Suprapubic skin (tissue), 4 donors: ENCODE measurements around the gene GRIN2D. TPM values are rescaled to one million over a fixed set of nuclear protein-coding genes. Genes with fewer than 3 reads are reported as not detected.

Experiments used
- DNase-seq, 2 donors: peaks; one replicate each; pipeline ENCODE4 v3.0.0-alpha.2; 2019; ENCODE audit warnings: low spot score in 2 of 2
- H3K27ac ChIP-seq: fragments of 200-600 bp; sonication (generic); one replicate; pipeline ENCODE4 v1.5.1; 2019
- H3K27me3 ChIP-seq: fragments of 200-600 bp; sonication (generic); one replicate; pipeline ENCODE4 v1.5.1; 2019
- H3K36me3 ChIP-seq: fragments of 200-600 bp; sonication (generic); one replicate; pipeline ENCODE4 v1.5.1; 2019
- H3K4me1 ChIP-seq: fragments of 200-600 bp; sonication (generic); one replicate; pipeline ENCODE4 v1.5.1; 2019
- H3K4me3 ChIP-seq: fragments of 200-600 bp; sonication (generic); one replicate; pipeline ENCODE4 v1.5.1; 2019; ENCODE audit warnings: mild to moderate bottlenecking
- H3K9me3 ChIP-seq: fragments of 200-600 bp; sonication (generic); one replicate; pipeline ENCODE4 v1.5.1; 2019
- CTCF ChIP-seq, 2 donors: fragments of 200-600 bp in 1 of 2; fragments of 450-650 bp in 1 of 2; sonication (generic) in 1 of 2; IDR thresholded peaks; one replicate each; pipeline ENCODE4 v1.5.1; 2016 to 2019; ENCODE audit warnings: antibody characterized with exemption in 2 of 2, mild to moderate bottlenecking in 1 of 2, moderate library complexity in 1 of 2
- EP300 ChIP-seq: sonication (generic); formaldehyde crosslinking; IDR thresholded peaks from one replicate; pipeline ENCODE4 v1.6.1; 2017; ENCODE audit warnings: antibody characterized with exemption
- POLR2A ChIP-seq, 2 donors: fragments of 450-650 bp; IDR thresholded peaks; one replicate each; pipeline ENCODE4 v1.6.1; 2017; ENCODE audit warnings: antibody characterized with exemption in 2 of 2, mild to moderate bottlenecking in 2 of 2, moderate library complexity in 2 of 2
- POLR2AphosphoS5 ChIP-seq, 3 donors: sonication (generic); formaldehyde crosslinking; IDR thresholded peaks; one replicate each; pipeline ENCODE4 v1.6.1; 2017; ENCODE audit warnings: antibody characterized with exemption in 3 of 3
- WGBS: methylation state at CpG from one replicate; pipeline ENCODE4 v1.1.5; 2018; 5-methylcytosine and 5-hydroxymethylcytosine counted together
- total RNA-seq, 4 donors: library from RNA; depleted of rRNA; stranded (reverse); fragments of >200 nt; gene quantifications; one replicate each; pipeline ENCODE4 v1.1.0, GENCODE V29; 2016

GRIN2D gene
- total RNA-seq, 4 donors from 2014 or later = 0.38 to 1.4 (median 0.94) TPM

- H3K27ac ChIP-seq = no peak overlapping the region
- peaks cover 6% of the 10 kb centered on the region for H3K4me1 ChIP-seq
- TF ChIP-seq CTCF (IDR thresholded peaks at IDR 0.05) (no peak), POLR2A (IDR thresholded peaks at IDR 0.05) (no peak), POLR2AphosphoS5 (IDR thresholded peaks at IDR 0.05) (no peak), EP300 (no peak)
- WGBS = 94% methylated on average over 5 of the region's 5 CpGs
- no peaks in the 10 kb centered on the region for H3K9me3 ChIP-seq
- no peaks in the 10 kb centered on the region for H3K27me3 ChIP-seq
- DNase-seq = no peak
- no peaks in the 10 kb centered on the region for H3K36me3 ChIP-seq
- no peak overlapping the region for H3K4me3 ChIP-seq
These were observed 34.3 kb upstream of the GRIN2D start for GRCh38 chr19:48359123-48359522.

GRCh38 chr19:48361912-48362311 is 31.6 kb upstream of the GRIN2D start:
- no peak for DNase-seq
- H3K27me3 ChIP-seq = no peaks in the 10 kb centered on the region
- no peak overlapping the region for H3K27ac ChIP-seq
- no peaks in the 10 kb centered on the region for H3K36me3 ChIP-seq
- peaks cover 12% of the 10 kb centered on the region for H3K4me1 ChIP-seq
- H3K9me3 ChIP-seq = no peaks in the 10 kb centered on the region
- TF ChIP-seq POLR2A (IDR thresholded peaks at IDR 0.05) (no peak), POLR2AphosphoS5 (IDR thresholded peaks at IDR 0.05) (no peak), CTCF (IDR thresholded peaks at IDR 0.05) (no peak), EP300 (no peak)
- no peak overlapping the region for H3K4me3 ChIP-seq
- 96% methylated on average over 3 of the region's 3 CpGs for WGBS

DNA sequence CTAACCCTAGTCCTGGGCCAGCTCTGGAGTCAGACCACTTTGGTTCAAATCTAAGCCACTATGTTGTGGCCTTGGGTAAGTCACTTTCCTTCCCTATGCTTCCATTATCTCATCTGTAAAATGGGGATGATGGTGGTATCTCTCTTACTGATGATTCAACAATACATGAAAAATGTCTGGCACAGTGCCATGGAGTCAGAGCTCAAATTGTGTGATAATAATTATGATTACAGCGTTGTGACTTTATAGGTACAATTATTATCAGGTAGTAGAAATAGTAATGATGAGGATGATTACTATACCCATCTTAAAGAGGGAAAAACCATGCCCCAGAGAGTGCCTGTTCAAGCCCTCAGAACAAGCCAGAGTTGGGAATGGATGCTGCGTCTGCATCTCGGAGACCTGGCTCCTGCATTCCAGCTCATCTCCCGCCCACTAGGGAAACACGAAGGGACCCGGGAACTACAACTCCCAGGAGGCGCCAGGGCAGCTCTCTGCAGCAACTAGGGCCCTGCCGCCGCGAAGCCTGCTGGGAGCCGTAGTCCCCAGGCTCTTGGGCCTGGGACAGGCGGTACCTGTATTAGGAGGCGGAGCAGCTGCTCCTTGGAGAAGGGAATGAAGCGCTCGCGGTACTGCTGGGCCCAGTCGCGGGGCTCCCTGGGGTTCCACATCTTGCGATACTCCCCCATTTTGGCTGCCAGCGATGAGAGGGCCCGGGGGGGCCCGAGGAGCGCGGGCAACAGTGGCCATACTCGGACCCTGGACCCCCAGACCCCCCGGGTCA is 30.6 kb upstream of the GRIN2D start:
- peak overlapping the region; percentile 81 for H3K27ac ChIP-seq
- no peaks in the 10 kb centered on the region for H3K9me3 ChIP-seq
- H3K27me3 ChIP-seq = no peaks in the 10 kb centered on the region
- no peak for TF ChIP-seq EP300
- TF ChIP-seq CTCF (IDR thresholded peaks at IDR 0.05) = no peak
- no peak for TF ChIP-seq POLR2A (IDR thresholded peaks at IDR 0.05)
- TF ChIP-seq POLR2AphosphoS5 (IDR thresholded peaks at IDR 0.05) = peak in 1 of 3 donors; percentile 79
- H3K4me3 ChIP-seq = peak overlapping the region; percentile 59
- 8% methylated on average over 6 of the region's 26 CpGs for WGBS
- H3K4me1 ChIP-seq = peaks cover 12% of the 10 kb centered on the region
- H3K36me3 ChIP-seq = no peaks in the 10 kb centered on the region
- DNase-seq = peak; percentile 95

- TF ChIP-seq EP300 = peak; percentile 14
- no peak for TF ChIP-seq CTCF (IDR thresholded peaks at IDR 0.05)
- peak overlapping the region; percentile 59 for H3K4me3 ChIP-seq
- no peaks in the 10 kb centered on the region for H3K27me3 ChIP-seq
- H3K9me3 ChIP-seq = no peaks in the 10 kb centered on the region
- H3K27ac ChIP-seq = peak overlapping the region; percentile 81
- WGBS = 0% methylated on average over 10 of the region's 10 CpGs
- no peaks in the 10 kb centered on the region for H3K36me3 ChIP-seq
- peak in 1 of 2 donors; percentile 83 for DNase-seq
- peaks cover 12% of the 10 kb centered on the region for H3K4me1 ChIP-seq
These were observed 30.0 kb upstream of the GRIN2D start for GRCh38 chr19:48363500-48363809.

GRCh38 chr19:48363810-48364597 is 29.5 kb upstream of the GRIN2D start, which contains the start of the genes SYNGR4 and TMEM143:
Gene SYNGR4 (plus strand): TSS chr19:48364367. CDS start chr19:48365843, 1,476 bp downstream.
Gene TMEM143 (minus strand): TSS chr19:48363940. CDS start chr19:48363920, 20 bp downstream.
- H3K4me3 ChIP-seq = peak within 1 kb of the TSS; percentile 59
- TF ChIP-seq EP300 = no peak
- TF ChIP-seq POLR2AphosphoS5 (IDR thresholded peaks at IDR 0.05) = peak in 1 of 3 donors; percentile 84
- peak within 1 kb of the TSS; percentile 81 for H3K27ac ChIP-seq
- H3K9me3 ChIP-seq = no peaks in the 10 kb centered on the region
- DNase-seq = peak; percentile 99
- no peaks in the 10 kb centered on the region for H3K27me3 ChIP-seq
- peaks cover 12% of the 10 kb centered on the region for H3K4me1 ChIP-seq
- no peaks in the 10 kb centered on the region for H3K36me3 ChIP-seq
- under 1% methylated on average over 30 of the region's 59 CpGs for WGBS
